GM11168 (cell line): ENCODE results near the gene IFI27.
"Not testable (repeated sequence)": the region's sequence is repeated elsewhere in the genome, so short reads cannot be mapped to it uniquely, and the experiment has no call there.

Source experiments
- in situ Hi-C: fragments of 300-500 bp; cut with MboI; formaldehyde crosslinking; loops from one replicate; pipeline ENCODE4 v1.12.0; 2022; ENCODE audit warnings: low sequenced_read_pairs; ENCODE audit not compliant: unreplicated experiment

Gene IFI27

GRCh38 chr14:94110552-94111181 is at the start of gene IFI27:
IFI27 (plus strand) TSS chr14:94110736.
- in situ Hi-C loops: no loop called here

GRCh38 chr14:94062344-94062940 is 48.1 kb upstream of the IFI27 start:
- in situ Hi-C loops: no loop called here

GRCh38 chr14:94066089-94066676 is 44.4 kb upstream of the IFI27 start:
- in situ Hi-C loops: no loop called here

- in situ Hi-C loops: not testable (repeated sequence)
Observed at GRCh38 chr14:94072076-94072475, 38.5 kb upstream of the IFI27 start.

GRCh38 chr14:94074534-94074933 is 36.0 kb upstream of the IFI27 start:
- in situ Hi-C loops: no loop called here

GRCh38 chr14:94075008-94075407 is 35.5 kb upstream of the IFI27 start:
- in situ Hi-C loops: no loop called here

- in situ Hi-C loops: no loop called here
Observed at GRCh38 chr14:94077111-94077821, 33.3 kb upstream of the IFI27 start.

- in situ Hi-C loops: no loop called here
Observed at GRCh38 chr14:94077823-94078222, 32.7 kb upstream of the IFI27 start.

- in situ Hi-C loops: no loop called here
Observed at GRCh38 chr14:94079891-94080620, 30.5 kb upstream of the IFI27 start.

GRCh38 chr14:94080621-94081385 is 29.7 kb upstream of the IFI27 start, which contains the start of the genes DDX24 and IFI27L1:
DDX24 (minus strand) TSS chr14:94081202; CDS start chr14:94079742, 1,460 bp downstream.
IFI27L1 (plus strand) TSS chr14:94081310; CDS start chr14:94096938, 15,628 bp downstream.
- in situ Hi-C loops: no loop called here

- in situ Hi-C loops: no loop called here
Observed at GRCh38 chr14:94081386-94081820, 29.1 kb upstream of the IFI27 start.

- in situ Hi-C loops: no loop called here
Observed at GRCh38 chr14:94087891-94088290, 22.6 kb upstream of the IFI27 start.

GRCh38 chr14:94088516-94088915 is 22.0 kb upstream of the IFI27 start:
- in situ Hi-C loops: no loop called here

- in situ Hi-C loops: no loop called here
Observed at GRCh38 chr14:94089479-94089878, 21.1 kb upstream of the IFI27 start.

- in situ Hi-C loops: no loop called here
Observed at GRCh38 chr14:94093418-94093817, 17.1 kb upstream of the IFI27 start.

GRCh38 chr14:94097091-94097490 is 13.4 kb upstream of the IFI27 start:
- in situ Hi-C loops: no loop called here

GRCh38 chr14:94098326-94098992 is 12.1 kb upstream of the IFI27 start:
- in situ Hi-C loops: no loop called here

- in situ Hi-C loops: no loop called here
Observed at GRCh38 chr14:94099006-94099405, 11.5 kb upstream of the IFI27 start.

- in situ Hi-C loops: no loop called here
Observed at GRCh38 chr14:94100847-94101246, 9.7 kb upstream of the IFI27 start.
